WTC11 (cell line): Measurements from ENCODE around the gene IDE. TPM values are rescaled to one million over a fixed set of nuclear protein-coding genes. Genes with fewer than 3 reads are reported as not detected.

Experiments used
- ATAC-seq: fragments of 200-7000 bp; cut with Tn5 transposase; 2 replicates; pipeline ENCODE4 v1.10.0; 2021; ENCODE audit warnings: mild to moderate bottlenecking, moderate library complexity
- CTCF ChIA-PET: fragments of 300-600 bp; sonication (Branson Sonifier 250); formaldehyde crosslinking; loops from one replicate; lab custom pipeline; 2021; ENCODE audit warnings: antibody characterized with exemption; lab: Charles Lee
- POLR2A ChIA-PET: fragments of 350-600 bp; sonication (Branson Sonifier 250); formaldehyde crosslinking; loops from one replicate; lab custom pipeline; 2021; ENCODE audit warnings: antibody characterized with exemption; lab: Charles Lee
- DNase-seq: peaks from one replicate; pipeline ENCODE4 v3.0.0; 2021; ENCODE audit warnings: low spot score
- H3K27ac Mint-ChIP-seq: 2 replicates; pipeline ENCODE4 v1.8.0; 2021; ENCODE audit warnings: mixed read lengths
- H3K27me3 Mint-ChIP-seq: 2 replicates; pipeline ENCODE4 v1.8.0; 2021; ENCODE audit warnings: low read depth, mild to moderate bottlenecking, moderate library complexity, mixed read lengths
- H3K36me3 Mint-ChIP-seq: 2 replicates; pipeline ENCODE4 v1.8.0; 2021; ENCODE audit warnings: mixed read lengths
- H3K4me1 Mint-ChIP-seq: 2 replicates; pipeline ENCODE4 v1.8.0; 2022; ENCODE audit warnings: mixed read lengths
- H3K4me3 Mint-ChIP-seq: 2 replicates; pipeline ENCODE4 v1.8.0; 2021; ENCODE audit warnings: mild to moderate bottlenecking, moderate library complexity, mixed read lengths
- H3K9me3 Mint-ChIP-seq: 2 replicates; pipeline ENCODE4 v1.8.0; 2021; ENCODE audit warnings: mixed read lengths
- ATF3 ChIP-seq: sonication (generic); formaldehyde crosslinking; conservative IDR thresholded peaks from 2 replicates; pipeline ENCODE4 v1.8.1; 2022; ENCODE audit warnings: mild to moderate bottlenecking, missing genetic modification reagents
- ATF6 ChIP-seq: sonication (generic); formaldehyde crosslinking; IDR thresholded peaks from 2 replicates; pipeline ENCODE4 v1.8.1; 2023; ENCODE audit warnings: mild to moderate bottlenecking, missing genetic modification reagents
- CBFB ChIP-seq: sonication (generic); formaldehyde crosslinking; IDR thresholded peaks from 2 replicates; pipeline ENCODE4 v1.8.1; 2022; ENCODE audit warnings: mild to moderate bottlenecking, low read depth, missing genetic modification reagents
- CREM ChIP-seq: sonication (generic); formaldehyde crosslinking; IDR thresholded peaks from 2 replicates; pipeline ENCODE4 v1.8.1; 2022; ENCODE audit warnings: mild to moderate bottlenecking, missing genetic modification reagents, moderate library complexity
- EMX1 ChIP-seq: fragments of 250-450 bp; sonication (Bioruptor Pico); IDR thresholded peaks from 2 replicates; pipeline ENCODE4 v1.8.0; 2021; ENCODE audit warnings: mild to moderate bottlenecking
- ESRRA ChIP-seq: sonication (generic); formaldehyde crosslinking; IDR thresholded peaks from 2 replicates; pipeline ENCODE4 v1.8.1; 2022; ENCODE audit warnings: mild to moderate bottlenecking, missing genetic modification reagents, borderline replicate concordance
- ETV6 ChIP-seq: sonication (generic); formaldehyde crosslinking; IDR thresholded peaks from 2 replicates; pipeline ENCODE4 v1.8.1; 2022; ENCODE audit warnings: mild to moderate bottlenecking, missing genetic modification reagents
- JUN ChIP-seq: sonication (generic); formaldehyde crosslinking; IDR thresholded peaks from 2 replicates; pipeline ENCODE4 v1.8.0; 2023; ENCODE audit warnings: mild to moderate bottlenecking, missing genetic modification reagents
- MAX ChIP-seq: sonication (generic); formaldehyde crosslinking; IDR thresholded peaks from 2 replicates; pipeline ENCODE4 v1.8.0; 2022; ENCODE audit warnings: mild to moderate bottlenecking, missing genetic modification reagents
- NR3C1 ChIP-seq: sonication (generic); formaldehyde crosslinking; conservative IDR thresholded peaks from 2 replicates; pipeline ENCODE4 v1.8.1; 2023; ENCODE audit warnings: low read depth, mild to moderate bottlenecking, missing genetic modification reagents
- OVOL2 ChIP-seq: fragments of 250-450 bp; sonication (Bioruptor Pico); IDR thresholded peaks from 2 replicates; pipeline ENCODE4 v1.9.0; 2021; ENCODE audit warnings: mild to moderate bottlenecking, borderline replicate concordance
- SMAD4 ChIP-seq: sonication (generic); formaldehyde crosslinking; IDR thresholded peaks from 2 replicates; pipeline ENCODE4 v1.8.0; 2022; ENCODE audit warnings: mild to moderate bottlenecking, missing genetic modification reagents
- TP53 ChIP-seq: sonication (generic); formaldehyde crosslinking; IDR thresholded peaks from 2 replicates; pipeline ENCODE4 v1.8.1; 2023; ENCODE audit warnings: mild to moderate bottlenecking, missing genetic modification reagents
- ZNF138 ChIP-seq: sonication (generic); formaldehyde crosslinking; conservative IDR thresholded peaks from 2 replicates; pipeline ENCODE4 v1.8.1; 2022; ENCODE audit warnings: mild to moderate bottlenecking, moderate library complexity, missing genetic modification reagents
- ZNF219 ChIP-seq: sonication (generic); formaldehyde crosslinking; IDR thresholded peaks from 2 replicates; pipeline ENCODE4 v1.8.0; 2023; ENCODE audit warnings: missing genetic modification reagents, mild to moderate bottlenecking, borderline replicate concordance
- ZNF263 ChIP-seq: sonication (generic); formaldehyde crosslinking; IDR thresholded peaks from 2 replicates; pipeline ENCODE4 v1.8.1; 2022; ENCODE audit warnings: low read depth, mild to moderate bottlenecking, moderate library complexity, missing genetic modification reagents
- ZNF416 ChIP-seq: fragments of 250-450 bp; sonication (Bioruptor Pico); IDR thresholded peaks from 2 replicates; pipeline ENCODE4 v1.9.0; 2021; ENCODE audit warnings: mild to moderate bottlenecking, inconsistent platforms
- ZNF423 ChIP-seq: fragments of 250-450 bp; sonication (Bioruptor Pico); IDR thresholded peaks from 2 replicates; pipeline ENCODE4 v2.1.2; 2022; ENCODE audit warnings: mild to moderate bottlenecking, moderate library complexity
- total RNA-seq: library from RNA; stranded (reverse); gene quantifications from 3 replicates; pipeline ENCODE4 v1.2.3, GENCODE V29; 2021
- TF ChIP-seq, protein P1 (sequence below): fragments of 250-450 bp; sonication (Bioruptor Pico); IDR thresholded peaks from 2 replicates; pipeline ENCODE4 v1.8.0; 2021; ENCODE audit warnings: mild to moderate bottlenecking
- TF ChIP-seq, protein P2 (sequence below): sonication (generic); formaldehyde crosslinking; IDR thresholded peaks from 2 replicates; pipeline ENCODE4 v1.8.0; 2023; ENCODE audit warnings: missing genetic modification reagents, mild to moderate bottlenecking, borderline replicate concordance
- TF ChIP-seq, protein P3 (sequence below): fragments of 250-450 bp; sonication (Bioruptor Pico); IDR thresholded peaks from 2 replicates; pipeline ENCODE4 v2.1.2; 2022; ENCODE audit warnings: mild to moderate bottlenecking, moderate library complexity

Gene IDE
- total RNA-seq, 1 experiment from 2014 or later = 50.5 TPM

DNA sequence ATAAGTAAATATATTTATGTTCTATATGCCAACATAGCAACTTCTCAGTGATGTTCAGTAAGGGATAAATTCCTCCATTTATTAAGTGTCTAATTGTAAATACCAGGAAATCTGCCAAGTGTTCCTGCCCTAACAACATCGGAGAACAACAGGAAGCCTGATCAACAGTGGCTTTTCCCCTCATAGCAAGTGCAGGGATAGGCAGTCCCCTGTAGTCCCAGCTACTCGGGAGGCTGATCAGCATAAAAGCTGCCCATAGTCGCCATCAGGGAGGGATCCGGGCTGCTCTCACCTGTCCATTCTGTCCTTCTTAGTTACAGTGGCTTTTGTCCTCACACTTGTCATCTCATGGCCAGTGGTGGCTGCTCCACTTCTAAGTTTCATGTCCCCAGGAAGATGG lies 141.3 kb downstream of the IDE start:
- Mint-ChIP-seq H3K9me3 (no peaks in the 10 kb centered on the region), H3K27me3 (no peaks in the 10 kb centered on the region), H3K27ac (0 out of 2 replicates have a peak overlapping the region, but pooled peaks have one; percentile 58)
- TF ChIP-seq ZNF219 (CRISPR knock-in tag) = no peak
- TF ChIP-seq ZNF138 (CRISPR knock-in tag) = no peak
- TF ChIP-seq ESRRA = no peak
- no peak for TF ChIP-seq CBFB
- TF ChIP-seq ZNF423 (CRISPR knock-in tag) = no peak
- TF ChIP-seq, protein P1, sequence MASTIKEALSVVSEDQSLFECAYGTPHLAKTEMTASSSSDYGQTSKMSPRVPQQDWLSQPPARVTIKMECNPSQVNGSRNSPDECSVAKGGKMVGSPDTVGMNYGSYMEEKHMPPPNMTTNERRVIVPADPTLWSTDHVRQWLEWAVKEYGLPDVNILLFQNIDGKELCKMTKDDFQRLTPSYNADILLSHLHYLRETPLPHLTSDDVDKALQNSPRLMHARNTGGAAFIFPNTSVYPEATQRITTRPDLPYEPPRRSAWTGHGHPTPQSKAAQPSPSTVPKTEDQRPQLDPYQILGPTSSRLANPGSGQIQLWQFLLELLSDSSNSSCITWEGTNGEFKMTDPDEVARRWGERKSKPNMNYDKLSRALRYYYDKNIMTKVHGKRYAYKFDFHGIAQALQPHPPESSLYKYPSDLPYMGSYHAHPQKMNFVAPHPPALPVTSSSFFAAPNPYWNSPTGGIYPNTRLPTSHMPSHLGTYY (CRISPR knock-in tag) = no peak
- no peak for TF ChIP-seq ZNF263 (CRISPR knock-in tag)
- TF ChIP-seq ATF3 (CRISPR knock-in tag) = no peak
- no peak for TF ChIP-seq ETV6 (CRISPR knock-in tag)
- TF ChIP-seq MAX = no peak
- no peak for TF ChIP-seq SMAD4
- TF ChIP-seq, protein P2, sequence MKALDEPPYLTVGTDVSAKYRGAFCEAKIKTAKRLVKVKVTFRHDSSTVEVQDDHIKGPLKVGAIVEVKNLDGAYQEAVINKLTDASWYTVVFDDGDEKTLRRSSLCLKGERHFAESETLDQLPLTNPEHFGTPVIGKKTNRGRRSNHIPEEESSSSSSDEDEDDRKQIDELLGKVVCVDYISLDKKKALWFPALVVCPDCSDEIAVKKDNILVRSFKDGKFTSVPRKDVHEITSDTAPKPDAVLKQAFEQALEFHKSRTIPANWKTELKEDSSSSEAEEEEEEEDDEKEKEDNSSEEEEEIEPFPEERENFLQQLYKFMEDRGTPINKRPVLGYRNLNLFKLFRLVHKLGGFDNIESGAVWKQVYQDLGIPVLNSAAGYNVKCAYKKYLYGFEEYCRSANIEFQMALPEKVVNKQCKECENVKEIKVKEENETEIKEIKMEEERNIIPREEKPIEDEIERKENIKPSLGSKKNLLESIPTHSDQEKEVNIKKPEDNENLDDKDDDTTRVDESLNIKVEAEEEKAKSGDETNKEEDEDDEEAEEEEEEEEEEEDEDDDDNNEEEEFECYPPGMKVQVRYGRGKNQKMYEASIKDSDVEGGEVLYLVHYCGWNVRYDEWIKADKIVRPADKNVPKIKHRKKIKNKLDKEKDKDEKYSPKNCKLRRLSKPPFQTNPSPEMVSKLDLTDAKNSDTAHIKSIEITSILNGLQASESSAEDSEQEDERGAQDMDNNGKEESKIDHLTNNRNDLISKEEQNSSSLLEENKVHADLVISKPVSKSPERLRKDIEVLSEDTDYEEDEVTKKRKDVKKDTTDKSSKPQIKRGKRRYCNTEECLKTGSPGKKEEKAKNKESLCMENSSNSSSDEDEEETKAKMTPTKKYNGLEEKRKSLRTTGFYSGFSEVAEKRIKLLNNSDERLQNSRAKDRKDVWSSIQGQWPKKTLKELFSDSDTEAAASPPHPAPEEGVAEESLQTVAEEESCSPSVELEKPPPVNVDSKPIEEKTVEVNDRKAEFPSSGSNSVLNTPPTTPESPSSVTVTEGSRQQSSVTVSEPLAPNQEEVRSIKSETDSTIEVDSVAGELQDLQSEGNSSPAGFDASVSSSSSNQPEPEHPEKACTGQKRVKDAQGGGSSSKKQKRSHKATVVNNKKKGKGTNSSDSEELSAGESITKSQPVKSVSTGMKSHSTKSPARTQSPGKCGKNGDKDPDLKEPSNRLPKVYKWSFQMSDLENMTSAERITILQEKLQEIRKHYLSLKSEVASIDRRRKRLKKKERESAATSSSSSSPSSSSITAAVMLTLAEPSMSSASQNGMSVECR (CRISPR knock-in tag) = no peak
- no peak for TF ChIP-seq OVOL2
- TF ChIP-seq, all 79 proteins: peak for 0
- H3K4me3 Mint-ChIP-seq = no peak overlapping the region
- H3K4me1 Mint-ChIP-seq = peaks cover 5% of the 10 kb centered on the region
- H3K36me3 Mint-ChIP-seq = no peaks in the 10 kb centered on the region
- ChIA-PET POLR2A (interaction anchor here (1.0 kb wide), 1 partner anchor 331 kb away, joined by 3 read pairs; no protein-coding TSS in a partner anchor), CTCF (interaction anchor here (1.0 to 1.4 kb wide), 4 partner anchors 13 to 345 kb away, joined by 3 to 6 read pairs (median 4); partner anchors contain the start of gene CPEB3)
- DNase-seq (peak; percentile 19), ATAC-seq (peak; percentile 83)

- ChIA-PET CTCF (no interaction called here), POLR2A (interaction anchor here (0.7 kb wide), 1 partner anchor 139 kb away, joined by 3 read pairs; the partner anchor contains the start of gene MARCHF5)
- Mint-ChIP-seq H3K9me3 (no peaks in the 10 kb centered on the region), H3K27ac (no peak overlapping the region), H3K27me3 (no peaks in the 10 kb centered on the region), H3K36me3 (no peaks in the 10 kb centered on the region), H3K4me1 (peaks cover 5% of the 10 kb centered on the region), H3K4me3 (no peak overlapping the region)
- ATAC-seq (no peak), DNase-seq (no peak)
- no peak for TF ChIP-seq EMX1 (CRISPR knock-in tag)
- no peak for TF ChIP-seq JUN (CRISPR knock-in tag)
- no peak for TF ChIP-seq CREM
- TF ChIP-seq, protein P3, sequence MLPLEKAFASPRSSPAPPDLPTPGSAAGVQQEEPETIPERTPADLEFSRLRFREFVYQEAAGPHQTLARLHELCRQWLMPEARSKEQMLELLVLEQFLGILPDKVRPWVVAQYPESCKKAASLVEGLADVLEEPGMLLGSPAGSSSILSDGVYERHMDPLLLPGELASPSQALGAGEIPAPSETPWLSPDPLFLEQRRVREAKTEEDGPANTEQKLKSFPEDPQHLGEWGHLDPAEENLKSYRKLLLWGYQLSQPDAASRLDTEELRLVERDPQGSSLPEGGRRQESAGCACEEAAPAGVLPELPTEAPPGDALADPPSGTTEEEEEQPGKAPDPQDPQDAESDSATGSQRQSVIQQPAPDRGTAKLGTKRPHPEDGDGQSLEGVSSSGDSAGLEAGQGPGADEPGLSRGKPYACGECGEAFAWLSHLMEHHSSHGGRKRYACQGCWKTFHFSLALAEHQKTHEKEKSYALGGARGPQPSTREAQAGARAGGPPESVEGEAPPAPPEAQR (CRISPR knock-in tag) = no peak
- TF ChIP-seq ZNF416 (CRISPR knock-in tag) = no peak
- no peak for TF ChIP-seq NR3C1 (CRISPR knock-in tag)
- no peak for TF ChIP-seq TP53
- TF ChIP-seq ATF6 (CRISPR knock-in tag) = no peak
Measured at GRCh38 chr10:92430103-92430502, 143.8 kb downstream of the IDE start.
